Measurements from ENCODE around the gene CYP1B1. TPM values are rescaled to one million over a fixed set of nuclear protein-coding genes. Genes with fewer than 3 reads are reported as not detected.

The CYP1B1 gene
- total and polyA plus RNA-seq, 2 of the 4 experiments (the other 2 are of a cell fraction), result 0.65 to 1.1 TPM

GRCh38 chr2:38038682-38039081, 37.3 kb downstream of the CYP1B1 start:
- Histone ChIP-seq H2AFZ (replicated peaks; ENCODE audit: low read length, poor library complexity) (peak overlapping the region; percentile 84), H4K5ac (ENCODE audit: low read depth, low read length) (peak overlapping the region; percentile 10; the same call in 1 of the 2 replicates), H3K14ac (replicated peaks; ENCODE audit: low read depth, low read length) (peak overlapping the region; percentile 66; the same call in 1 of the 2 replicates), H2AK9ac (replicated peaks; ENCODE audit: low read depth, low read length, poor library complexity) (peak overlapping the region; percentile 53), H2BK15ac (ENCODE audit: low read depth, low read length) (no peak overlapping the region), H3K18ac (ENCODE audit: low read depth, low read length) (no peak overlapping the region; the same call in 1 of the 2 replicates), H3K23ac (ENCODE audit: low read depth, low read length) (0 out of 2 replicates have a peak overlapping the region, but pooled peaks have one; percentile 81), H4K91ac (ENCODE audit: insufficient read depth, low read depth, low read length) (no peak overlapping the region), H4K20me1 (ENCODE audit: insufficient read depth, low read length) (no peaks in the 10 kb centered on the region), H3K4me2 (ENCODE audit: low read depth, low read length) (peak overlapping the region; percentile 72; the same call in 1 of the 2 replicates), H3K36me3 (ENCODE audit: control insufficient read depth, insufficient read depth, low read length) (no peaks in the 10 kb centered on the region), H3K4ac (ENCODE audit: low read depth, low read length) (peak overlapping the region; percentile 7; the same call in 1 of the 2 replicates), H3K4me1 (ENCODE audit: control insufficient read depth, insufficient read depth, low read length) (peaks cover 6% of the 10 kb centered on the region; the same call in 1 of the 2 replicates), H3K56ac (ENCODE audit: extremely low read depth, insufficient read depth, low read length) (no peak overlapping the region), H4K8ac (ENCODE audit: low read depth in 2 of 2, low read length in 2 of 2) (no peak overlapping the region), H3K9me1 (ENCODE audit: insufficient read depth, low read length) (no peaks in the 10 kb centered on the region), H3K79me1 (ENCODE audit: low read depth in 1 of 2, low read length in 2 of 2) (no peaks in the 10 kb centered on the region), H2BK20ac (ENCODE audit: low read depth, low read length) (no peak overlapping the region), H3K9ac (ENCODE audit: low read depth, low read length) (no peak overlapping the region), H3K27ac (ENCODE audit: insufficient read depth, low read length) (peak overlapping the region; percentile 32; the same call in 1 of the 2 replicates), H3K27me3 (ENCODE audit: control insufficient read depth, insufficient read depth, low read length) (peaks cover 28% of the 10 kb centered on the region), H2BK5ac (ENCODE audit: low read depth, low read length, poor library complexity, severe bottlenecking) (no peak overlapping the region), H3K4me3 (ENCODE audit: insufficient read depth, low read depth, low read length) (no peak overlapping the region), H3K9me3 (ENCODE audit: control insufficient read depth, insufficient read depth, low read length) (peaks cover 2% of the 10 kb centered on the region; the same call in 1 of the 2 replicates), H2AK5ac (ENCODE audit: low read depth, low read length) (peak overlapping the region; percentile 13; the same call in 1 of the 2 replicates), H2BK120ac (ENCODE audit: low read depth, low read length) (no peak overlapping the region)
- no peak for TF ChIP-seq CHD1 (IDR thresholded peaks at IDR 0.05; ENCODE audit: low read depth, low read length)
- TF ChIP-seq BHLHE40 (IDR thresholded peaks at IDR 0.05; ENCODE audit: low read depth, low read length), result no peak
- no peak for TF ChIP-seq RFX5 (IDR thresholded peaks at IDR 0.05; ENCODE audit: low read depth, low read length)
- no peak for TF ChIP-seq ELK1 (IDR thresholded peaks at IDR 0.05; ENCODE audit: borderline replicate concordance, low read depth, low read length)
- TF ChIP-seq USF2 (IDR thresholded peaks at IDR 0.05; ENCODE audit: low read depth, low read length), result no peak
- TF ChIP-seq MAFK (IDR thresholded peaks at IDR 0.05; ENCODE audit: low read depth, low read length), result no peak
- TF ChIP-seq RCOR1 (IDR thresholded peaks at IDR 0.05; ENCODE audit: insufficient replicate concordance, low read length), result no peak
- no peak for TF ChIP-seq FOS (IDR thresholded peaks at IDR 0.05; ENCODE audit: low read depth, low read length)
- no peak for TF ChIP-seq RAD21 (IDR thresholded peaks at IDR 0.05; ENCODE audit: low read length)
- no peak for TF ChIP-seq MXI1 (IDR thresholded peaks at IDR 0.05; ENCODE audit: borderline replicate concordance, low read depth, low read length)
- no peak for TF ChIP-seq CTCF (conservative IDR thresholded peaks at IDR 0.05; ENCODE audit: low read depth, low read length)
- in situ Hi-C loops (cut with MboI; ENCODE audit: low sequenced_read_pairs) (no loop called here), intact Hi-C loops (cut with micrococcal nuclease) (loop anchor here (5.0 kb wide), 1 partner anchor 224 kb away; no protein-coding TSS in a partner anchor), dilution Hi-C loops (cut with HindIII; ENCODE audit: low sequenced_read_pairs, unreplicated experiment) (no loop called here)
- ChIA-PET CTCF (interaction anchor here (0.6 to 1.8 kb wide), 3 partner anchors 8 to 11 kb away, joined by 3 to 7 read pairs (median 4); no protein-coding TSS in a partner anchor), POLR2A (ENCODE audit: unreplicated experiment) (no interaction called here)
- DNase-seq (no peak), ATAC-seq (ENCODE audit: low read depth) (peak; percentile 12; the same call in 1 of the 2 replicates)
- WGBS, 2 experiments (ENCODE audit: extremely low coverage in 2 of 2, insufficient read length in 1 of 2), result no CpG with 5 or more reads among the region's 5 CpGs
- no TSS peak for BruUV-seq (replicated peaks)

All from IMR-90 (cell line).